GM10847 (cell line): ENCODE results near the gene PRKCE.

Source experiments
- POLR2A ChIP-seq: IDR thresholded peaks from 2 replicates; pipeline ENCODE4 v1.6.1; 2011; ENCODE audit not compliant: insufficient read length; ENCODE audit errors: extremely low read depth

PRKCE gene

GRCh38 chr2:45763797-45764196 is 112.3 kb downstream of the PRKCE start:
- TF ChIP-seq POLR2A = no peak

- TF ChIP-seq POLR2A = no peak
Observed at GRCh38 chr2:45765007-45765727, 113.7 kb downstream of the PRKCE start.

- no peak for TF ChIP-seq POLR2A
Observed at GRCh38 chr2:45765728-45766254, 114.3 kb downstream of the PRKCE start.

GRCh38 chr2:45768208-45768607 is 116.7 kb downstream of the PRKCE start:
- no peak for TF ChIP-seq POLR2A

- TF ChIP-seq POLR2A = no peak
Observed at GRCh38 chr2:45769056-45769455, 117.6 kb downstream of the PRKCE start.

GRCh38 chr2:45769854-45770576 is 118.5 kb downstream of the PRKCE start:
- no peak for TF ChIP-seq POLR2A

GRCh38 chr2:45770811-45771210 is 119.3 kb downstream of the PRKCE start:
- TF ChIP-seq POLR2A = no peak

GRCh38 chr2:45771261-45771660 is 119.8 kb downstream of the PRKCE start:
- no peak for TF ChIP-seq POLR2A

GRCh38 chr2:45772038-45772437 is 120.6 kb downstream of the PRKCE start:
- no peak for TF ChIP-seq POLR2A

- no peak for TF ChIP-seq POLR2A
Observed at GRCh38 chr2:45773909-45774308, 122.4 kb downstream of the PRKCE start.

GRCh38 chr2:45774688-45775244 is 123.3 kb downstream of the PRKCE start:
- no peak for TF ChIP-seq POLR2A

GRCh38 chr2:45776160-45776955 is 124.9 kb downstream of the PRKCE start:
- TF ChIP-seq POLR2A = no peak

GRCh38 chr2:45777996-45778719 is 126.7 kb downstream of the PRKCE start:
- TF ChIP-seq POLR2A = no peak

- no peak for TF ChIP-seq POLR2A
Observed at GRCh38 chr2:45778720-45779171, 127.3 kb downstream of the PRKCE start.

GRCh38 chr2:45780541-45781463 is 129.3 kb downstream of the PRKCE start:
- TF ChIP-seq POLR2A = no peak
